Measurements from ENCODE around the gene OAS3.

- TF ChIP-seq GABPA (IDR thresholded peaks at IDR 0.05 in 1 of 2, conservative IDR thresholded peaks at IDR 0.05 in 1 of 2) (no peak), MAX (IDR thresholded peaks at IDR 0.05) (no peak), CTCF (IDR thresholded peaks at IDR 0.05; ENCODE audit: low read depth, low read length, missing input control) (no peak), RAD21 (IDR thresholded peaks at IDR 0.05) (no peak), SP1 (IDR thresholded peaks at IDR 0.05) (no peak), ATF3 (IDR thresholded peaks at IDR 0.05) (no peak), REST (IDR thresholded peaks at IDR 0.05) (no peak)
Measured at GRCh38 chr12:113006206-113006605, 67.9 kb downstream of the OAS3 start.
